ENCODE measurements around the gene AK5.

AK5 gene

GRCh38 chr1:77473690-77474089 lies 191.9 kb downstream of the AK5 start:
- no peak for TF ChIP-seq SIN3A (IDR thresholded peaks at IDR 0.05; ENCODE audit: borderline replicate concordance, insufficient read depth, low read length)
- TF ChIP-seq POLR2AphosphoS5 (IDR thresholded peaks at IDR 0.05; ENCODE audit: low read depth, low read length), result no peak

- no peak for TF ChIP-seq FOXP2 (optimal IDR thresholded peaks at IDR 0.05; ENCODE audit: borderline replicate concordance, extremely low read depth, extremely low read length, insufficient read depth)
- TF ChIP-seq SIN3A (IDR thresholded peaks at IDR 0.05; ENCODE audit: borderline replicate concordance, insufficient read depth, low read length), result no peak
- no peak for TF ChIP-seq REST (IDR thresholded peaks at IDR 0.05; ENCODE audit: insufficient read depth in 1 of 2, low read depth in 2 of 2, low read length in 2 of 2)
- no peak for TF ChIP-seq TAF1 (IDR thresholded peaks at IDR 0.05; ENCODE audit: borderline replicate concordance, insufficient read depth, low read length)
Measured at GRCh38 chr1:77475641-77476040, 193.8 kb downstream of the AK5 start.

- TF ChIP-seq FOXP2 (optimal IDR thresholded peaks at IDR 0.05; ENCODE audit: borderline replicate concordance, extremely low read depth, extremely low read length, insufficient read depth), result no peak
- TF ChIP-seq TAF1 (IDR thresholded peaks at IDR 0.05; ENCODE audit: borderline replicate concordance, insufficient read depth, low read length), result no peak
- no peak for TF ChIP-seq POLR2AphosphoS5 (IDR thresholded peaks at IDR 0.05; ENCODE audit: low read depth, low read length)
- no peak for TF ChIP-seq SIN3A (IDR thresholded peaks at IDR 0.05; ENCODE audit: borderline replicate concordance, insufficient read depth, low read length)
Measured at GRCh38 chr1:77476475-77476874, 194.7 kb downstream of the AK5 start.

DNA sequence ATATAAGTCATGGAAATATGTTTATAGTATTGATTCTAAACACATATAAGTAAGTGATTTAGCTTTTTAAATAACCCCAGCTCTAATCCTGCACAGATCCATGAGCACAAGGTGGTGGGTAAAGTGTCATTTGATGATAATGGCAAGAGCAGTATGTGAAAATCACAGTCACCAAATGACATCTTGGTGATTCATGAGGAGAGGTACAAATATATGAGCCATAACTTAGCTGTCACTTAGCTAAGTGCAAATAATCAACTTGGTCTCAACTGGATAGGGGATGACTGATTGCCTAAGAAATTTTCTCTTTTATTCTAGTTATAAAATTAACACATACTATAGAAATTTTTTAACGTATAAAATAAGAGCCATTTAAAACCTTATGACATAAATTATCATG lies 202.5 kb downstream of the AK5 start:
- TF ChIP-seq SIN3A (IDR thresholded peaks at IDR 0.05; ENCODE audit: borderline replicate concordance, insufficient read depth, low read length) (no peak), REST (IDR thresholded peaks at IDR 0.05; ENCODE audit: insufficient read depth in 1 of 2, low read depth in 2 of 2, low read length in 2 of 2) (no peak), FOXP2 (optimal IDR thresholded peaks at IDR 0.05; ENCODE audit: borderline replicate concordance, extremely low read depth, extremely low read length, insufficient read depth) (no peak), POLR2AphosphoS5 (IDR thresholded peaks at IDR 0.05; ENCODE audit: low read depth, low read length) (no peak), TAF1 (IDR thresholded peaks at IDR 0.05; ENCODE audit: borderline replicate concordance, insufficient read depth, low read length) (no peak)

GRCh38 chr1:77484926-77485325 lies 203.1 kb downstream of the AK5 start:
- no peak for TF ChIP-seq FOXP2 (optimal IDR thresholded peaks at IDR 0.05; ENCODE audit: borderline replicate concordance, extremely low read depth, extremely low read length, insufficient read depth)
- TF ChIP-seq SIN3A (IDR thresholded peaks at IDR 0.05; ENCODE audit: borderline replicate concordance, insufficient read depth, low read length), result no peak
- no peak for TF ChIP-seq REST (IDR thresholded peaks at IDR 0.05; ENCODE audit: insufficient read depth in 1 of 2, low read depth in 2 of 2, low read length in 2 of 2)
- TF ChIP-seq TAF1 (IDR thresholded peaks at IDR 0.05; ENCODE audit: borderline replicate concordance, insufficient read depth, low read length), result no peak
- no peak for TF ChIP-seq POLR2AphosphoS5 (IDR thresholded peaks at IDR 0.05; ENCODE audit: low read depth, low read length)

GRCh38 chr1:77487631-77488030 lies 205.8 kb downstream of the AK5 start:
- TF ChIP-seq POLR2AphosphoS5 (IDR thresholded peaks at IDR 0.05; ENCODE audit: low read depth, low read length) (no peak), TAF1 (IDR thresholded peaks at IDR 0.05; ENCODE audit: borderline replicate concordance, insufficient read depth, low read length) (no peak), REST (IDR thresholded peaks at IDR 0.05; ENCODE audit: insufficient read depth in 1 of 2, low read depth in 2 of 2, low read length in 2 of 2) (no peak)
